ENCODE data around the gene LPIN1. TPM values are rescaled to one million over a fixed set of nuclear protein-coding genes. Genes with fewer than 3 reads are reported as not detected.
"Not testable (repeated sequence)": the region's sequence is repeated elsewhere in the genome, so short reads cannot be mapped to it uniquely, and the experiment has no call there.

The LPIN1 gene
- total and polyA plus RNA-seq, 5 donors from 2014 or later = 20.3 to 94.9 (median 26.6) TPM

GRCh38 chr2:11856095-11856494 is 109.7 kb downstream of the LPIN1 start:
- no peak overlapping the region for H3K4me3 ChIP-seq (ENCODE audit: low read depth, low read length)
- ATAC-seq (ENCODE audit: low read depth in 2 of 2) = no peak
- no peak overlapping the region for H3K27ac Mint-ChIP-seq
- H3K27me3 Mint-ChIP-seq = peaks cover 19% of the 10 kb centered on the region
- no peaks in the 10 kb centered on the region for H3K4me1 Mint-ChIP-seq
- H3K36me3 ChIP-seq (ENCODE audit: control insufficient read depth, insufficient read depth, low read length) = no peaks in the 10 kb centered on the region
- H3K4me3 Mint-ChIP-seq = no peak overlapping the region
- H3K27me3 ChIP-seq (ENCODE audit: control insufficient read depth, insufficient read depth, low read length) = no peaks in the 10 kb centered on the region
- H3K27ac ChIP-seq (ENCODE audit: insufficient read depth, low read length, poor library complexity, severe bottlenecking) = no peak overlapping the region
- no peak for DNase-seq
- no peaks in the 10 kb centered on the region for H3K4me1 ChIP-seq (ENCODE audit: control insufficient read depth, insufficient read depth, low read length, poor library complexity, severe bottlenecking)
- H3K36me3 Mint-ChIP-seq = no peaks in the 10 kb centered on the region
- no peaks in the 10 kb centered on the region for H3K9me3 ChIP-seq (ENCODE audit: control insufficient read depth in 2 of 2, low read length in 2 of 2)
- H3K9me3 Mint-ChIP-seq = peaks cover 0 to 9% (median 2%) of the 10 kb centered on the region in 7 donors

DNA sequence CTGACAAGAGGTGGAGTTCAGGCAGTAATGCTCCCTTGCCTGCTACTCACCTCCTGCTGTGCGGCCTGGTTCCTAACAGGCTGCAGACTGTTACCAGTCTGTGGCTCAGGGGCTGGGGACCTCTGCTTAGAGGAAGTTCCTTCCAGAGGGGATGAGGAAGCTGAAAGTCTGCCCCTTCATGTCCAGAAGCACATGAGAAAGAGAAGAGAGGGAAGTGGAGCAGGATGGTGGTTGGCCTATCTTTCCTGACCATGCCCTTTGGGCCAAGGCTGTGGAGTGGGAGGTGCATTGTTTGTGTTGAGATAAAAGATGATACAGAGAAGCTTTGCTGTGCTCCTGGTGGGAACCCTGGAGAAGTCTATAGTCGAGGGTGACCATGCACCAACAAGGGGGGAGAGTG is 112.5 kb downstream of the LPIN1 start:
- Histone ChIP-seq H3K27ac (ENCODE audit: insufficient read depth, low read length, poor library complexity, severe bottlenecking) (no peak overlapping the region), H3K4me1 (ENCODE audit: control insufficient read depth, insufficient read depth, low read length, poor library complexity, severe bottlenecking) (peaks cover 10% of the 10 kb centered on the region), H3K36me3 (ENCODE audit: control insufficient read depth, insufficient read depth, low read length) (no peaks in the 10 kb centered on the region), H3K9me3 (ENCODE audit: control insufficient read depth in 2 of 2, low read length in 2 of 2) (no peaks in the 10 kb centered on the region), H3K4me3 (ENCODE audit: low read depth, low read length) (no peak overlapping the region), H3K27me3 (ENCODE audit: control insufficient read depth, insufficient read depth, low read length) (no peaks in the 10 kb centered on the region)
- Mint-ChIP-seq H3K9me3 (peaks cover 0 to 9% (median 2%) of the 10 kb centered on the region in 7 donors), H3K27ac (no peak overlapping the region), H3K27me3 (peaks cover 19% of the 10 kb centered on the region), H3K36me3 (no peaks in the 10 kb centered on the region), H3K4me3 (no peak overlapping the region), H3K4me1 (peaks cover 0 to 18% (median 12%) of the 10 kb centered on the region in 4 donors)
- ATAC-seq (ENCODE audit: low read depth in 2 of 2) (no peak), DNase-seq (no peak)

- not testable (repeated sequence) for H3K4me1 ChIP-seq (ENCODE audit: control insufficient read depth, insufficient read depth, low read length, poor library complexity, severe bottlenecking); H3K9me3 ChIP-seq (ENCODE audit: control insufficient read depth in 2 of 2, low read length in 2 of 2); H3K4me3 ChIP-seq (ENCODE audit: low read depth, low read length); H3K4me3 Mint-ChIP-seq; H3K27ac Mint-ChIP-seq; DNase-seq; H3K27me3 ChIP-seq (ENCODE audit: control insufficient read depth, insufficient read depth, low read length); ATAC-seq (ENCODE audit: low read depth in 2 of 2); H3K27ac ChIP-seq (ENCODE audit: insufficient read depth, low read length, poor library complexity, severe bottlenecking); H3K36me3 ChIP-seq (ENCODE audit: control insufficient read depth, insufficient read depth, low read length); H3K36me3 Mint-ChIP-seq; H3K9me3 Mint-ChIP-seq
- peaks cover 0 to 21% (median 14%) of the 10 kb centered on the region in 4 donors for H3K4me1 Mint-ChIP-seq
- peaks cover 18% of the 10 kb centered on the region for H3K27me3 Mint-ChIP-seq
Measured at GRCh38 chr2:11859975-11860374, 113.5 kb downstream of the LPIN1 start.

GRCh38 chr2:11861044-11861443 is 114.6 kb downstream of the LPIN1 start:
- ATAC-seq (ENCODE audit: low read depth in 2 of 2) (no peak), DNase-seq (no peak)
- peaks cover 0 to 9% (median 0%) of the 10 kb centered on the region in 7 donors for H3K9me3 Mint-ChIP-seq
- Histone ChIP-seq H3K27ac (ENCODE audit: insufficient read depth, low read length, poor library complexity, severe bottlenecking) (no peak overlapping the region), H3K4me3 (ENCODE audit: low read depth, low read length) (no peak overlapping the region), H3K9me3 (ENCODE audit: control insufficient read depth in 2 of 2, low read length in 2 of 2) (no peaks in the 10 kb centered on the region), H3K36me3 (ENCODE audit: control insufficient read depth, insufficient read depth, low read length) (no peaks in the 10 kb centered on the region), H3K27me3 (ENCODE audit: control insufficient read depth, insufficient read depth, low read length) (no peaks in the 10 kb centered on the region), H3K4me1 (ENCODE audit: control insufficient read depth, insufficient read depth, low read length, poor library complexity, severe bottlenecking) (peaks cover 10% of the 10 kb centered on the region)
- no peaks in the 10 kb centered on the region for H3K36me3 Mint-ChIP-seq
- no peak overlapping the region for H3K27ac Mint-ChIP-seq
- peaks cover 12% of the 10 kb centered on the region for H3K27me3 Mint-ChIP-seq
- peaks cover 0 to 21% (median 14%) of the 10 kb centered on the region in 4 donors for H3K4me1 Mint-ChIP-seq
- H3K4me3 Mint-ChIP-seq = no peak overlapping the region

- Mint-ChIP-seq H3K4me1 (peaks cover 0 to 26% (median 14%) of the 10 kb centered on the region in 4 donors), H3K36me3 (no peaks in the 10 kb centered on the region), H3K27ac (no peak overlapping the region), H3K27me3 (peaks cover 6% of the 10 kb centered on the region), H3K9me3 (peaks cover 0 to 9% (median 0%) of the 10 kb centered on the region in 7 donors), H3K4me3 (no peak overlapping the region)
- Histone ChIP-seq H3K27me3 (ENCODE audit: control insufficient read depth, insufficient read depth, low read length) (no peaks in the 10 kb centered on the region), H3K4me1 (ENCODE audit: control insufficient read depth, insufficient read depth, low read length, poor library complexity, severe bottlenecking) (peaks cover 13% of the 10 kb centered on the region), H3K9me3 (ENCODE audit: control insufficient read depth in 2 of 2, low read length in 2 of 2) (no peaks in the 10 kb centered on the region), H3K36me3 (ENCODE audit: control insufficient read depth, insufficient read depth, low read length) (no peaks in the 10 kb centered on the region), H3K27ac (ENCODE audit: insufficient read depth, low read length, poor library complexity, severe bottlenecking) (no peak overlapping the region), H3K4me3 (ENCODE audit: low read depth, low read length) (no peak overlapping the region)
- DNase-seq (no peak), ATAC-seq (ENCODE audit: low read depth in 2 of 2) (no peak)
Measured at GRCh38 chr2:11862049-11862448, 115.6 kb downstream of the LPIN1 start.

GRCh38 chr2:11863103-11863502 is 116.7 kb downstream of the LPIN1 start:
- H3K27ac Mint-ChIP-seq = peak overlapping the region in 1 of 3 donors; percentile 65
- H3K4me1 ChIP-seq (ENCODE audit: control insufficient read depth, insufficient read depth, low read length, poor library complexity, severe bottlenecking) = peaks cover 14% of the 10 kb centered on the region
- peak in 2 of 3 donors; percentile 23 to 43 for DNase-seq

GRCh38 chr2:11863513-11864328 is 117.3 kb downstream of the LPIN1 start:
- H3K9me3 Mint-ChIP-seq = peaks cover 0 to 8% (median 0%) of the 10 kb centered on the region in 7 donors
- peak overlapping the region in 1 of 3 donors; percentile 65 for H3K27ac Mint-ChIP-seq
- Histone ChIP-seq H3K9me3 (ENCODE audit: control insufficient read depth in 2 of 2, low read length in 2 of 2) (no peaks in the 10 kb centered on the region), H3K27me3 (ENCODE audit: control insufficient read depth, insufficient read depth, low read length) (no peaks in the 10 kb centered on the region), H3K4me3 (ENCODE audit: low read depth, low read length) (peak overlapping the region; percentile 79), H3K36me3 (ENCODE audit: control insufficient read depth, insufficient read depth, low read length) (no peaks in the 10 kb centered on the region), H3K27ac (ENCODE audit: insufficient read depth, low read length, poor library complexity, severe bottlenecking) (no peak overlapping the region), H3K4me1 (ENCODE audit: control insufficient read depth, insufficient read depth, low read length, poor library complexity, severe bottlenecking) (peaks cover 14% of the 10 kb centered on the region)
- peak; percentile 47 to 66 (median 56) for DNase-seq
- H3K27me3 Mint-ChIP-seq = no peaks in the 10 kb centered on the region
- no peaks in the 10 kb centered on the region for H3K36me3 Mint-ChIP-seq
- peak overlapping the region in 3 of 4 donors; percentile 44 to 79 (median 67) for H3K4me3 Mint-ChIP-seq
- peak; percentile 66 to 70 for ATAC-seq (ENCODE audit: low read depth in 2 of 2)
- peaks cover 0 to 27% (median 14%) of the 10 kb centered on the region in 4 donors for H3K4me1 Mint-ChIP-seq

More at GRCh38 chr2:11863103-11863502, 116.7 kb downstream of the LPIN1 start:
- no peaks in the 10 kb centered on the region for H3K9me3 ChIP-seq (ENCODE audit: control insufficient read depth in 2 of 2, low read length in 2 of 2)
- Mint-ChIP-seq H3K36me3 (no peaks in the 10 kb centered on the region), H3K4me1 (peaks cover 0 to 27% (median 14%) of the 10 kb centered on the region in 4 donors), H3K9me3 (peaks cover 0 to 9% (median 0%) of the 10 kb centered on the region in 7 donors), H3K27me3 (no peaks in the 10 kb centered on the region), H3K4me3 (peak overlapping the region in 2 of 4 donors; percentile 67 to 79)
- peak overlapping the region; percentile 79 for H3K4me3 ChIP-seq (ENCODE audit: low read depth, low read length)
- no peaks in the 10 kb centered on the region for H3K27me3 ChIP-seq (ENCODE audit: control insufficient read depth, insufficient read depth, low read length)
- ATAC-seq (ENCODE audit: low read depth in 2 of 2) = peak; percentile 45 to 47
- no peaks in the 10 kb centered on the region for H3K36me3 ChIP-seq (ENCODE audit: control insufficient read depth, insufficient read depth, low read length)
- H3K27ac ChIP-seq (ENCODE audit: insufficient read depth, low read length, poor library complexity, severe bottlenecking) = no peak overlapping the region
